Measurements from ENCODE around the gene SLC35A4. TPM values are rescaled to one million over a fixed set of nuclear protein-coding genes. Genes with fewer than 3 reads are reported as not detected.

Gene SLC35A4
- total and polyA plus RNA-seq, 2 of the 13 experiments (the other 11 are each of a cell fraction or from before 2014, with no cell fraction given), result 0.71 to 4.0 TPM

- no peak overlapping the region for H2AFZ ChIP-seq (ENCODE audit: low read length)
- BruUV-seq (replicated peaks), result no TSS peak
- TF ChIP-seq ZNF33A (CRISPR knock-in tag; IDR thresholded peaks at IDR 0.05; ENCODE audit: borderline replicate concordance), result no peak
- TF ChIP-seq ZNF850 (CRISPR knock-in tag; conservative IDR thresholded peaks at IDR 0.05), result peak; percentile 99
Observed at GRCh38 chr5:140611020-140611521, 46.4 kb downstream of the SLC35A4 start.

More at GRCh38 chr5:140611020-140611521, 46.4 kb downstream of the SLC35A4 start:
- CTCF ChIA-PET (ENCODE audit: low intra/inter-chr PET ratio, low total read pairs), result no interaction called here
- POLR2A ChIA-PET, result interaction anchor here (1.6 to 2.2 kb wide), 2 partner anchors 27 to 108 kb away, joined by 4 to 7 read pairs; no protein-coding TSS in a partner anchor
- 23% methylated on average over 2 of the region's 2 CpGs for WGBS (ENCODE audit: low lambda C conversion rate)
- no peak overlapping the region for H3K9ac ChIP-seq (ENCODE audit: insufficient read depth, low read depth, low read length)
- H3K4me2 ChIP-seq (ENCODE audit: low read depth, low read length), result no peak overlapping the region
- no peaks in the 10 kb centered on the region for H3K27me3 ChIP-seq (ENCODE audit: control insufficient read depth in 1 of 2, insufficient read depth in 2 of 2, low read length in 2 of 2)
- H3K9me3 ChIP-seq (ENCODE audit: low read length), result no peaks in the 10 kb centered on the region
- no peaks in the 10 kb centered on the region for H3K79me2 ChIP-seq (ENCODE audit: insufficient read depth, low read length)
- in situ Hi-C loops (cut with HindIII; ENCODE audit: extremely low pct_ligation_motif_present, low pct_unique_long_range_greater_than_20kb) (no loop called here), intact Hi-C loops (cut with micrococcal nuclease; ENCODE audit: unreplicated experiment) (loop anchor here (2.0 kb wide), 1 partner anchor 36 kb away; no protein-coding TSS in a partner anchor)
- no peak for FAIRE-seq
- H3K4me1 ChIP-seq (ENCODE audit: insufficient read depth, low read length), result peaks cover 64% of the 10 kb centered on the region
- no peak overlapping the region for H3K27ac ChIP-seq (ENCODE audit: extremely low read length, insufficient read depth, low read length)
- H4K20me1 ChIP-seq (ENCODE audit: insufficient read depth, low read length), result no peaks in the 10 kb centered on the region
- no peak overlapping the region for H3K4me3 ChIP-seq (replicated peaks in 1 of 3; ENCODE audit: insufficient read depth in 1 of 3, low read depth in 2 of 3, low read length in 3 of 3)
- peak; percentile 58 for ATAC-seq
- peak; percentile 68 for DNase-seq (ENCODE audit: low spot score)
- H3K36me3 ChIP-seq (replicated peaks in 1 of 2; ENCODE audit: control insufficient read depth in 1 of 2, insufficient read depth in 2 of 2, low read length in 2 of 2), result no peaks in the 10 kb centered on the region

Small RNA genes within 50 kb of the gene (microRNA-seq; reads per million reads assigned to microRNA genes)
- gene MIR6831, result not detected

Small RNA genes within 50 kb of the gene (small RNA-seq; reads per million reads assigned to genes)
- gene RF00279 (ENCODE audit: insufficient read depth in 2 of 3, insufficient read length in 3 of 3, low read depth in 2 of 3, low replicate concordance in 1 of 3) (0 reads per million in 3 experiments), gene RF00443 (ENCODE audit: insufficient read depth in 2 of 3, insufficient read length in 3 of 3, low read depth in 2 of 3, low replicate concordance in 1 of 3) (0 reads per million in 3 experiments)

Other genes with a start within 250 kb of the SLC35A4 start
- 0.77 and 1.7 TPM in 2 replicates for gene HBEGF, start 218.2 kb upstream of the SLC35A4 start, total RNA-seq (2016; rRNA removed; fragmentation: Illumina TruSeq; extraction: Trizol)
- gene HBEGF, start 218.2 kb upstream of the SLC35A4 start, polyA plus RNA-seq (2011; rRNA removed), result 4.3 and 5.0 TPM in 2 replicates
- gene SLC4A9, start 204.6 kb upstream of the SLC35A4 start, total RNA-seq (2016; rRNA removed; fragmentation: Illumina TruSeq; extraction: Trizol), result not detected in 2 replicates
- gene SLC4A9, start 204.6 kb upstream of the SLC35A4 start, polyA plus RNA-seq (2011; rRNA removed), result 0.05 TPM in 1 of 2 replicates, not detected in the other
- gene ANKHD1, start 163.0 kb upstream of the SLC35A4 start, total RNA-seq (2016; rRNA removed; fragmentation: Illumina TruSeq; extraction: Trizol), result 69.9 and 101 TPM in 2 replicates
- 68.5 and 82.0 TPM in 2 replicates for gene ANKHD1, start 163.0 kb upstream of the SLC35A4 start, polyA plus RNA-seq (2011; rRNA removed)
- 1.7 and 1.9 TPM in 2 replicates for gene EIF4EBP3, start 17.2 kb upstream of the SLC35A4 start, total RNA-seq (2016; rRNA removed; fragmentation: Illumina TruSeq; extraction: Trizol)
- gene EIF4EBP3, start 17.2 kb upstream of the SLC35A4 start, polyA plus RNA-seq (2011; rRNA removed), result 0.31 and 0.61 TPM in 2 replicates
- gene SRA1, start 7.4 kb upstream of the SLC35A4 start, total RNA-seq (2016; rRNA removed; fragmentation: Illumina TruSeq; extraction: Trizol), result 32.8 and 38.1 TPM in 2 replicates
- gene SRA1, start 7.4 kb upstream of the SLC35A4 start, polyA plus RNA-seq (2011; rRNA removed), result 14.2 and 15.6 TPM in 2 replicates
- 0.22 and 0.38 TPM in 2 replicates for gene APBB3, start 230 bp upstream of the SLC35A4 start, total RNA-seq (2016; rRNA removed; fragmentation: Illumina TruSeq; extraction: Trizol)
- 0.78 and 1.4 TPM in 2 replicates for gene APBB3, start 230 bp upstream of the SLC35A4 start, polyA plus RNA-seq (2011; rRNA removed)
- gene CD14, start 68.3 kb downstream of the SLC35A4 start, total RNA-seq (2016; rRNA removed; fragmentation: Illumina TruSeq; extraction: Trizol), result 0.70 and 1.7 TPM in 2 replicates
- gene CD14, start 68.3 kb downstream of the SLC35A4 start, polyA plus RNA-seq (2011; rRNA removed), result 4.7 and 9.8 TPM in 2 replicates
- 8.2 and 16.6 TPM in 2 replicates for gene TMCO6, start 74.6 kb downstream of the SLC35A4 start, total RNA-seq (2016; rRNA removed; fragmentation: Illumina TruSeq; extraction: Trizol)
- gene TMCO6, start 74.6 kb downstream of the SLC35A4 start, polyA plus RNA-seq (2011; rRNA removed), result 28.2 and 36.3 TPM in 2 replicates
- gene NDUFA2, start 82.8 kb downstream of the SLC35A4 start, total RNA-seq (2016; rRNA removed; fragmentation: Illumina TruSeq; extraction: Trizol), result 97.2 and 103 TPM in 2 replicates
- gene NDUFA2, start 82.8 kb downstream of the SLC35A4 start, polyA plus RNA-seq (2011; rRNA removed), result 94.9 and 105 TPM in 2 replicates
- 67.5 and 86.4 TPM in 2 replicates for gene IK, start 83.0 kb downstream of the SLC35A4 start, total RNA-seq (2016; rRNA removed; fragmentation: Illumina TruSeq; extraction: Trizol)
- 63.7 and 65.3 TPM in 2 replicates for gene IK, start 83.0 kb downstream of the SLC35A4 start, polyA plus RNA-seq (2011; rRNA removed)
- gene WDR55, start 100.1 kb downstream of the SLC35A4 start, total RNA-seq (2016; rRNA removed; fragmentation: Illumina TruSeq; extraction: Trizol), result 18.2 and 18.5 TPM in 2 replicates
- gene WDR55, start 100.1 kb downstream of the SLC35A4 start, polyA plus RNA-seq (2011; rRNA removed), result 17.7 and 23.4 TPM in 2 replicates
- 0.17 and 0.55 TPM in 2 replicates for gene DND1, start 108.7 kb downstream of the SLC35A4 start, total RNA-seq (2016; rRNA removed; fragmentation: Illumina TruSeq; extraction: Trizol)
- 0.48 and 1.3 TPM in 2 replicates for gene DND1, start 108.7 kb downstream of the SLC35A4 start, polyA plus RNA-seq (2011; rRNA removed)
- gene HARS1, start 126.5 kb downstream of the SLC35A4 start, total RNA-seq (2016; rRNA removed; fragmentation: Illumina TruSeq; extraction: Trizol), result 66.2 and 78.8 TPM in 2 replicates
- gene HARS1, start 126.5 kb downstream of the SLC35A4 start, polyA plus RNA-seq (2011; rRNA removed), result 36.9 and 37.2 TPM in 2 replicates
- 25.8 and 28.3 TPM in 2 replicates for gene HARS2, start 126.6 kb downstream of the SLC35A4 start, total RNA-seq (2016; rRNA removed; fragmentation: Illumina TruSeq; extraction: Trizol)
- 17.6 and 17.9 TPM in 2 replicates for gene HARS2, start 126.6 kb downstream of the SLC35A4 start, polyA plus RNA-seq (2011; rRNA removed)
- gene ZMAT2, start 135.6 kb downstream of the SLC35A4 start, total RNA-seq (2016; rRNA removed; fragmentation: Illumina TruSeq; extraction: Trizol), result 92.8 and 141 TPM in 2 replicates
- gene ZMAT2, start 135.6 kb downstream of the SLC35A4 start, polyA plus RNA-seq (2011; rRNA removed), result 25.2 and 35.4 TPM in 2 replicates
- not detected in 2 replicates for gene PCDHA1, start 221.3 kb downstream of the SLC35A4 start, total RNA-seq (2016; rRNA removed; fragmentation: Illumina TruSeq; extraction: Trizol)
- gene PCDHA1, start 221.3 kb downstream of the SLC35A4 start, polyA plus RNA-seq (2011; rRNA removed), result not detected in 2 replicates
- gene PCDHA2, start 230.0 kb downstream of the SLC35A4 start, total RNA-seq (2016; rRNA removed; fragmentation: Illumina TruSeq; extraction: Trizol), result not detected in 2 replicates
- not detected in 2 replicates for gene PCDHA2, start 230.0 kb downstream of the SLC35A4 start, polyA plus RNA-seq (2011; rRNA removed)
- gene PCDHA3, start 236.2 kb downstream of the SLC35A4 start, total RNA-seq (2016; rRNA removed; fragmentation: Illumina TruSeq; extraction: Trizol), result not detected in 2 replicates
- gene PCDHA3, start 236.2 kb downstream of the SLC35A4 start, polyA plus RNA-seq (2011; rRNA removed), result not detected in 2 replicates
- gene PCDHA4, start 242.2 kb downstream of the SLC35A4 start, total RNA-seq (2016; rRNA removed; fragmentation: Illumina TruSeq; extraction: Trizol), result not detected in 2 replicates
- gene PCDHA4, start 242.2 kb downstream of the SLC35A4 start, polyA plus RNA-seq (2011; rRNA removed), result not detected in 2 replicates

Data from HepG2 (cell line).